Upper lobe of right lung (tissue), 1 donor: ENCODE results near the gene RXFP1. TPM values are rescaled to one million over a fixed set of nuclear protein-coding genes. Genes with fewer than 3 reads are reported as not detected.
A peak's percentile ranks its signal among the peaks of the same experiment; 100 is the strongest.

Experiments
- ATAC-seq: fragments of 200-7000 bp; cut with Tn5 transposase; one replicate; pipeline ENCODE4 v1.9.1; 2020; ENCODE audit warnings: mild to moderate bottlenecking, moderate library complexity
- DNase-seq: peaks from one replicate; pipeline ENCODE4 v3.0.0-alpha.2; 2020
- H3K27ac ChIP-seq: fragments of 200-600 bp; one replicate; pipeline ENCODE4 v1.8.0; 2022
- H3K27me3 ChIP-seq: fragments of 200-600 bp; one replicate; pipeline ENCODE4 v1.8.0; 2022; ENCODE audit warnings: mild to moderate bottlenecking
- H3K36me3 ChIP-seq: fragments of 200-600 bp; one replicate; pipeline ENCODE4 v1.8.0; 2022
- H3K4me1 ChIP-seq: fragments of 200-600 bp; one replicate; pipeline ENCODE4 v1.8.0; 2022
- H3K4me3 ChIP-seq: fragments of 200-600 bp; one replicate; pipeline ENCODE4 v1.8.0; 2022; ENCODE audit warnings: mild to moderate bottlenecking
- H3K9me3 ChIP-seq: fragments of 200-600 bp; one replicate; pipeline ENCODE4 v1.8.0; 2022
- CTCF ChIP-seq: fragments of 200-600 bp; IDR thresholded peaks from one replicate; pipeline ENCODE4 v1.8.0; 2022; ENCODE audit warnings: antibody characterized with exemption
- intact Hi-C: fragments of 100-400 bp; cut with DNase I; formaldehyde crosslinking; loops from one replicate; pipeline ENCODE4 v1.11.0; 2022
- long read RNA-seq: library from polyadenylated mRNA; unstranded; transcript quantifications from one replicate; pipeline ENCODE4 v2.0.0, GENCODE V29; 2021
- total RNA-seq: library from RNA; stranded (reverse); fragmentation: NEBNext Ultra II Directional; extraction: Animal tissue kit (Norgen Biotek cat#: 25700); gene quantifications from one replicate; pipeline ENCODE4 v1.2.1, GENCODE V29; 2021
- donor health status: DM: no; HTN: yes; CAD: no; lungs with severe emphysema.

RXFP1 gene
- total RNA-seq = 7.9 TPM
- long read RNA-seq, transcript RXFP1-201 (18 exons, 3,842 nt) = major isoform, 7 of 12 reads
- long read RNA-seq, partial matches to known transcripts = 0 of 12 reads
- long read RNA-seq, other reads (novel, unspliced or antisense) = 4 of 12 reads

GRCh38 chr4:158521484-158522088 lies at the start of gene RXFP1:
Gene RXFP1 (plus strand): TSS chr4:158521882. CDS start chr4:158521977, 95 bp downstream.
- ATAC-seq = no peak
- H3K4me3 ChIP-seq = peak within 1 kb of the TSS; percentile 32

DNA sequence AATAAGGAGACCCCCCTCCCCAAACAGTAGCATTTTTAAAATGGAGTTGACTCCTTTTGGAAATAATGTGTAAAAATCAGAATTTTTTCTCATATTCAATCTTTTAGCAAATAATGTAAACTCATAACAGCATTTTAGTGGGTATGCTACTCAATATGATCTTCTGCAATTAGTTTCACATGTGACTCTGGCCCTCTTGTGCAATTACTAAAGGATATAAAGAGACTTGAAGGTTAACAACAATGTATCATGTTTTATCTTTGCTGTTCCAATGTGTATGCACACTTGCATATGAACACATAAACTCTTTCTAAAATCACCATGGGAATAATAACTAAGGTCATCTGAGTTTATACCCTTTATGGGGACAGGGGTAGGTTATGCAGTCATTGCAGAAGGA lies 39.9 kb upstream of the RXFP1 start:
- TF ChIP-seq CTCF = no peak
- ATAC-seq (no peak), DNase-seq (no peak)

More at GRCh38 chr4:158521484-158522088, at the start of gene RXFP1:
- intact Hi-C loops = no loop called here
- DNase-seq = no peak
- Histone ChIP-seq H3K4me1 (no peaks in the 10 kb centered on the region), H3K9me3 (no peaks in the 10 kb centered on the region), H3K36me3 (no peaks in the 10 kb centered on the region), H3K27me3 (no peaks in the 10 kb centered on the region), H3K27ac (peak within 1 kb of the TSS; percentile 33)
- no peak for TF ChIP-seq CTCF

DNA sequence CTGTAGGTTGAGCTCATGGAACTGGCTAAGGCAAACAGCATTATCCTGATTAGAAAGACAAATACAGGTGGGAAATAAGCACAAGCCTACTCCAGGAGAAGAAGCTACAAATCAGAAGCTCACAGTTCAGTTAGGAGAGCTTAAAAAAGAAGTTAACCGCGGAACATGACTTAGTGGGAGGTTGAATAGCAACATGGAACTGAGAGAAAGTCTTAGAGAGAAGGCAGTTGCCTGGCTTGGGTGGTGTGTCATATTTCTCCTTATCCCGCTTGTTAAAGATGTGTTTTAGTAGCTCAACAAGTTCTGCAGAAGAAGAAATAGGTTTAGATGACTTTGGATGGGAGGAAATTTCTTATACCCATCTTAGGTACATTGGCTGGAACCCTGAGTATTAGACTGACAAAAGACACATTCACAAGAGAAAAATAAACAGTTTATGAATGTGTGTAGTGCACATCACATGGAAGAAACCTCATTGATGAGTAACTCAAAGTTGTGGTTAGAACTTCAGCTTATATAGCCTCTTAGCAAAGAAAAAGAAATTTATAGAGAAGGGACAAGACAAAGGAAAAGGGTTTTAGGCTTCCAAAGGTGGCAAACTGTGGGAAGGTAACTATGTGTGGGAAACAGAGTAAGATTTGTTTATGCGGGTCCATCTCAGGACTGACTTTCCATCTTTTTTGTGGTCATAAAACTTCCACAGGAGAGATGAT lies 37.4 kb upstream of the RXFP1 start:
- no peaks in the 10 kb centered on the region for H3K27me3 ChIP-seq
- no peaks in the 10 kb centered on the region for H3K4me1 ChIP-seq
- intact Hi-C loops = no loop called here
- no peak for DNase-seq
- no peak for TF ChIP-seq CTCF
- H3K27ac ChIP-seq = no peak overlapping the region
- H3K36me3 ChIP-seq = no peaks in the 10 kb centered on the region
- no peaks in the 10 kb centered on the region for H3K9me3 ChIP-seq
- H3K4me3 ChIP-seq = no peak overlapping the region
- ATAC-seq = no peak

More for the DNA sequence above, 39.9 kb upstream of the RXFP1 start:
- H3K36me3 ChIP-seq = no peaks in the 10 kb centered on the region
- intact Hi-C loops = no loop called here
- H3K27me3 ChIP-seq = no peaks in the 10 kb centered on the region
- H3K27ac ChIP-seq = no peak overlapping the region
- no peaks in the 10 kb centered on the region for H3K9me3 ChIP-seq
- no peak overlapping the region for H3K4me3 ChIP-seq
- H3K4me1 ChIP-seq = no peaks in the 10 kb centered on the region

- intact Hi-C loops = no loop called here
- Histone ChIP-seq H3K36me3 (no peaks in the 10 kb centered on the region), H3K27me3 (no peaks in the 10 kb centered on the region), H3K4me1 (no peaks in the 10 kb centered on the region), H3K9me3 (no peaks in the 10 kb centered on the region), H3K27ac (no peak overlapping the region), H3K4me3 (no peak overlapping the region)
- DNase-seq (no peak), ATAC-seq (no peak)
- TF ChIP-seq CTCF = no peak
These were observed 31.1 kb upstream of the RXFP1 start for GRCh38 chr4:158490629-158491028.

GRCh38 chr4:158492391-158492790 lies 29.3 kb upstream of the RXFP1 start:
- DNase-seq (no peak), ATAC-seq (no peak)
- no peaks in the 10 kb centered on the region for H3K9me3 ChIP-seq
- intact Hi-C loops = no loop called here
- no peaks in the 10 kb centered on the region for H3K27me3 ChIP-seq
- no peak overlapping the region for H3K27ac ChIP-seq
- H3K4me3 ChIP-seq = no peak overlapping the region
- no peaks in the 10 kb centered on the region for H3K36me3 ChIP-seq
- H3K4me1 ChIP-seq = no peaks in the 10 kb centered on the region
- TF ChIP-seq CTCF = no peak
